H9 (cell line): ENCODE data around the gene ASB10. TPM values are rescaled to one million over a fixed set of nuclear protein-coding genes. Genes with fewer than 3 reads are reported as not detected.

Source experiments
- DNase-seq: peaks from one replicate; pipeline ENCODE4 v3.0.0-alpha.2; 2017
- H2AFZ ChIP-seq: one replicate; pipeline ENCODE4 v1.6.1; 2013; ENCODE audit warnings: mild to moderate bottlenecking, low read length, control low read depth, moderate library complexity
- H2AK5ac ChIP-seq: 2 replicates; pipeline ENCODE4 v1.6.1; 2013; ENCODE audit warnings: low read length, control low read depth, mixed read lengths; ENCODE audit not compliant: insufficient read length
- H2BK120ac ChIP-seq: one replicate; pipeline ENCODE4 v1.6.1; 2013; ENCODE audit warnings: low read depth, mild to moderate bottlenecking, low read length, control low read depth, inconsistent platforms; ENCODE audit not compliant: poor library complexity, severe bottlenecking
- H2BK12ac ChIP-seq: 2 replicates; pipeline ENCODE4 v1.6.1; 2013; ENCODE audit warnings: low read length, control low read depth, mixed read lengths, low read depth; ENCODE audit not compliant: insufficient read length
- H2BK15ac ChIP-seq: 2 replicates; pipeline ENCODE4 v1.6.1; 2013; ENCODE audit warnings: low read depth, low read length, control low read depth
- H2BK20ac ChIP-seq: one replicate; pipeline ENCODE4 v1.6.1; 2013; ENCODE audit warnings: low read depth, mild to moderate bottlenecking, low read length, control low read depth, inconsistent platforms; ENCODE audit not compliant: poor library complexity, severe bottlenecking
- H2BK5ac ChIP-seq: 2 replicates; pipeline ENCODE4 v1.6.1; 2013; ENCODE audit warnings: low read length, control low read depth, mixed read lengths; ENCODE audit not compliant: insufficient read length
- H3K14ac ChIP-seq: 2 replicates; pipeline ENCODE4 v1.6.1; 2013; ENCODE audit warnings: low read length, control low read depth; ENCODE audit not compliant: insufficient read depth
- H3K18ac ChIP-seq: 2 replicates; pipeline ENCODE4 v1.6.1; 2013; ENCODE audit warnings: low read depth, mild to moderate bottlenecking, mixed read lengths, low read length, control low read depth; ENCODE audit not compliant: insufficient read length
- H3K23ac ChIP-seq: 2 replicates; pipeline ENCODE4 v1.6.1; 2013; ENCODE audit warnings: low read length, control low read depth, mixed read lengths, low read depth; ENCODE audit not compliant: insufficient read length
- H3K23me2 ChIP-seq: 2 replicates; pipeline ENCODE4 v1.6.1; 2013; ENCODE audit warnings: low read depth, mild to moderate bottlenecking, mixed read lengths, low read length, control low read depth; ENCODE audit not compliant: insufficient read length, poor library complexity, severe bottlenecking
- H3K27ac ChIP-seq: 2 replicates; pipeline ENCODE4 v1.5.1; 2013; ENCODE audit warnings: low read length, control low read depth, mixed read lengths, low read depth; ENCODE audit not compliant: insufficient read length
- H3K27me3 ChIP-seq: 2 replicates; pipeline ENCODE4 v1.6.1; 2013; ENCODE audit warnings: low read length, control low read depth, inconsistent platforms; ENCODE audit not compliant: insufficient read depth
- H3K4ac ChIP-seq: 2 replicates; pipeline ENCODE4 v1.6.1; 2013; ENCODE audit warnings: low read depth, mild to moderate bottlenecking, control low read depth, inconsistent platforms, low read length, moderate library complexity
- H3K4me1 ChIP-seq: 2 replicates; pipeline ENCODE4 v1.6.1; 2013; ENCODE audit warnings: low read length, control low read depth, inconsistent platforms; ENCODE audit not compliant: insufficient read depth
- H3K4me2 ChIP-seq: 2 replicates; pipeline ENCODE4 v1.6.1; 2013; ENCODE audit warnings: low read length, control low read depth, mixed read lengths; ENCODE audit not compliant: insufficient read length, insufficient read depth
- H3K56ac ChIP-seq: 2 replicates; pipeline ENCODE4 v1.6.1; 2013; ENCODE audit warnings: low read depth, mild to moderate bottlenecking, mixed read lengths, low read length, control low read depth; ENCODE audit not compliant: insufficient read length
- H3K79me1 ChIP-seq: 2 replicates; pipeline ENCODE4 v1.6.1; 2013; ENCODE audit warnings: low read depth, mild to moderate bottlenecking, moderate library complexity, low read length, control low read depth, inconsistent platforms; ENCODE audit not compliant: insufficient read depth, poor library complexity, severe bottlenecking
- H3K79me2 ChIP-seq: 2 replicates; pipeline ENCODE4 v1.6.1; 2013; ENCODE audit warnings: low read length, control low read depth, inconsistent platforms; ENCODE audit not compliant: insufficient read depth
- H3K9ac ChIP-seq: 2 replicates; pipeline ENCODE4 v1.6.1; 2013; ENCODE audit warnings: low read length, control low read depth, mixed read lengths; ENCODE audit not compliant: insufficient read length; ENCODE audit errors: extremely low read depth
- H3K9me3 ChIP-seq: one replicate; pipeline ENCODE4 v1.6.1; 2013; ENCODE audit warnings: low read depth, low read length, inconsistent platforms; ENCODE audit not compliant: control insufficient read depth
- H3T11ph ChIP-seq: one replicate; pipeline ENCODE4 v1.6.1; 2013; ENCODE audit warnings: mild to moderate bottlenecking, low read length, control low read depth, inconsistent platforms
- H4K20me1 ChIP-seq: one replicate; pipeline ENCODE4 v1.6.1; 2013; ENCODE audit not compliant: control insufficient read depth, insufficient read length, insufficient read depth
- H4K5ac ChIP-seq: 2 replicates; pipeline ENCODE4 v1.6.1; 2013; ENCODE audit warnings: low read depth, mild to moderate bottlenecking, mixed read lengths, low read length, control low read depth; ENCODE audit not compliant: insufficient read length
- H4K8ac ChIP-seq: replicated peaks from 2 replicates; pipeline ENCODE4 v1.6.1; 2013; ENCODE audit warnings: low read length, control low read depth, mixed read lengths, low read depth; ENCODE audit not compliant: insufficient read length
- H4K91ac ChIP-seq: 2 replicates; pipeline ENCODE4 v1.6.1; 2013; ENCODE audit warnings: low read depth, mild to moderate bottlenecking, moderate library complexity, mixed read lengths, low read length, control low read depth; ENCODE audit not compliant: insufficient read length
- H3K27ac Mint-ChIP-seq, 3 experiments: 2 replicates in 2 of 3; 3 replicates in 1 of 3; pipeline ENCODE4 v1.8.0; 2020 to 2021; ENCODE audit warnings: mixed read lengths in 3 of 3, mild to moderate bottlenecking in 1 of 3, moderate library complexity in 1 of 3
- H3K27me3 Mint-ChIP-seq: 2 replicates; pipeline ENCODE4 v1.8.0; 2021; ENCODE audit warnings: low read depth, mild to moderate bottlenecking, moderate library complexity, mixed read lengths
- H3K36me3 Mint-ChIP-seq, 3 experiments: 2 replicates in 2 of 3; 3 replicates in 1 of 3; pipeline ENCODE4 v1.8.0; 2020 to 2021; ENCODE audit warnings: low read depth in 3 of 3, mixed read lengths in 3 of 3; ENCODE audit not compliant: insufficient read depth in 1 of 3
- H3K4me1 Mint-ChIP-seq, 2 experiments: 2 replicates each; pipeline ENCODE4 v1.8.0; 2020; ENCODE audit warnings: mixed read lengths in 2 of 2
- H3K4me3 Mint-ChIP-seq, 2 experiments: 2 replicates in 1 of 2; 3 replicates in 1 of 2; pipeline ENCODE4 v1.8.0; 2020 to 2021; ENCODE audit warnings: mild to moderate bottlenecking in 2 of 2, mixed read lengths in 2 of 2, moderate library complexity in 1 of 2
- H3K9me3 Mint-ChIP-seq, 2 experiments: 2 replicates in 1 of 2; 3 replicates in 1 of 2; pipeline ENCODE4 v1.8.0; 2020; ENCODE audit warnings: mild to moderate bottlenecking in 2 of 2, mixed read lengths in 2 of 2, moderate library complexity in 1 of 2
- CTCF ChIP-seq: fragments of 200-600 bp; sonication (generic); conservative IDR thresholded peaks from 3 replicates; pipeline ENCODE4 v1.8.0; 2021; ENCODE audit warnings: antibody characterized with exemption, mild to moderate bottlenecking
- WGBS: extraction: QIAGEN DNeasy Blood & Tissue Kit; methylation state at CpG from one replicate; pipeline ENCODE4 v1.1.7; 2013; ENCODE audit warnings: missing lambda C conversion rate, low lambda C conversion rate, mixed read lengths; ENCODE audit not compliant: insufficient read length; ENCODE audit errors: extremely low coverage; 5-methylcytosine and 5-hydroxymethylcytosine counted together
- total RNA-seq: library from RNA; stranded (reverse); gene quantifications from 2 replicates; pipeline ENCODE4 v1.2.1, GENCODE V29; 2021

The ASB10 gene
- total RNA-seq, 1 experiment from 2014 or later, result not detected

DNA sequence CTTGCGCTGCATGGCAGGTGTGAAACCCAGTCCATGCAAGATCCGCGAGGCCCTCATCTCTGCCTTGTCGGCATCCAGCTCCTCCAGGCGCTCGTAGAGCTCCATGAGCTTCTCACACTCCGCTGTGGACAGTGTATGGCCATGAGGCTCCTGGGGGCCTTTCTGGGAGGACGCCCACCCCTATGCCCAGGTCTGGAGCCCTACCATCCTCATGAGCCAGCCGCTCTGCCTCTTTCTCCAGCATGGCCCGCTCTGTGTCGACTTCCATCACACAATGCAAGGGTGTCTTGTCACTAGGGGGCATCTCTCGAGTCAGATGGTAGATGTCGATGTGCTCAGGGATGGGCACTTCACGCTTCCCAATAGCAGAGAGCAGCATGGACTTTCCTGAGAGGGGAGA lies 36.7 kb upstream of the ASB10 start:
- no peak overlapping the region for H4K5ac ChIP-seq
- H3K4me1 Mint-ChIP-seq, result peaks cover 23 to 26% of the 10 kb centered on the region in 2 experiments
- no peak for DNase-seq
- H3K36me3 Mint-ChIP-seq, result peaks cover 39 to 67% (median 55%) of the 10 kb centered on the region in 3 experiments; a peak in 6 of 7 replicates
- no peak overlapping the region for H2AK5ac ChIP-seq
- no peaks in the 10 kb centered on the region for H3K9me3 ChIP-seq
- no peak overlapping the region for H3K27ac ChIP-seq
- H2BK12ac ChIP-seq, result no peak overlapping the region
- no peak overlapping the region for H3K56ac ChIP-seq
- H3K79me2 ChIP-seq, result peaks cover 3% of the 10 kb centered on the region; the same call in 1 of the 2 replicates
- no peaks in the 10 kb centered on the region for H3K27me3 Mint-ChIP-seq
- no peak overlapping the region for H3K14ac ChIP-seq
- H2BK120ac ChIP-seq, result no peak overlapping the region
- H2BK5ac ChIP-seq, result no peak overlapping the region
- H3T11ph ChIP-seq, result no peak overlapping the region
- H3K23me2 ChIP-seq, result peaks cover 7% of the 10 kb centered on the region
- no peaks in the 10 kb centered on the region for H3K9me3 Mint-ChIP-seq
- H4K8ac ChIP-seq, result no peak overlapping the region
- H3K9ac ChIP-seq, result no peak overlapping the region
- no peaks in the 10 kb centered on the region for H3K27me3 ChIP-seq
- no peak overlapping the region for H2AFZ ChIP-seq
- H2BK20ac ChIP-seq, result no peak overlapping the region
- no peaks in the 10 kb centered on the region for H4K20me1 ChIP-seq
- H2BK15ac ChIP-seq, result no peak overlapping the region
- H3K18ac ChIP-seq, result no peak overlapping the region
- H3K4me1 ChIP-seq, result no peaks in the 10 kb centered on the region; the same call in 1 of the 2 replicates
- no peak overlapping the region for H3K27ac Mint-ChIP-seq
- no peak overlapping the region for H3K4ac ChIP-seq
- H3K23ac ChIP-seq, result no peak overlapping the region
- no peak overlapping the region for H3K4me2 ChIP-seq
- no peaks in the 10 kb centered on the region for H3K79me1 ChIP-seq
- H3K4me3 Mint-ChIP-seq, result no peak overlapping the region
- H4K91ac ChIP-seq, result no peak overlapping the region
- peak; percentile 18; the same call in 2 of the 3 replicates for TF ChIP-seq CTCF
- WGBS, result no CpG with 5 or more reads among the region's 14 CpGs
